ENCODE measurements around the gene KIF5A.

DNA sequence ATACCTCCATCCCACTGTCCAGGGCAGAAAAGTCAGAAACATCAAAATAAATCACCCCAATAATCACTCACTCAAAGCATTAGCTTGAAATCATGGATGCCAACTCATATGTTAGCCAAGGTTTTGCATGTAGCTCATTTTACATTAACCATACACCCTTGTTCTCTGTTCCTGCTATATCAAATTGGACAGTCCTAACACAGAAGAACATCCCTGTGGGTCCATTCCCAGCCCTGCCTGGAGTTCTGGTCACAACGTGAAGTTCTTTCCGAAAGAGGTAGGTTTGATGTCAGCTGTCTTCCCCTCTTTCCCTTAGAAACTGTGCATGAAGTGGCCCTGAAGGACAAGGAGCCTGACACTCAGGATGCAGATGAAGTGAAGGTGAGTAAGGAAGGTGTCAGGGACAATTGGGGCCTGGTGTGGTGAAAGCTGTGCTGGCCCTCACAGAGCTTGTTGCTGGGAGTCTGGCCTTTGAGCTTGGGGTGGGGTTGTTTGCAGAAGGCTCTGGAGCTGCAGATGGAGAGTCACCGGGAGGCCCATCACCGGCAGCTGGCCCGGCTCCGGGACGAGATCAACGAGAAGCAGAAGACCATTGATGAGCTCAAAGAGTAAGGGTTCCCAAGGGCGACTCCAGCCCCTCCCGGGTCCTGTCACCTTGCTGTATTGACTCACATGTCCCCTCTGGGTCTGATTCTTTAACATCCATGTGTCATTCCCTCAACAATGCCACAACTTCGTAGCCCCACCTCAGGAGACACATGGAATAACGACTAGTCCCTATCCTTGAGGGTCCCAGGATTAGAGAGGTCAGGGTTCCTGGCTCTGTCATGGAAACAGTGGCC is 26.1 kb downstream of the KIF5A start:
- TF ChIP-seq, protein P1, sequence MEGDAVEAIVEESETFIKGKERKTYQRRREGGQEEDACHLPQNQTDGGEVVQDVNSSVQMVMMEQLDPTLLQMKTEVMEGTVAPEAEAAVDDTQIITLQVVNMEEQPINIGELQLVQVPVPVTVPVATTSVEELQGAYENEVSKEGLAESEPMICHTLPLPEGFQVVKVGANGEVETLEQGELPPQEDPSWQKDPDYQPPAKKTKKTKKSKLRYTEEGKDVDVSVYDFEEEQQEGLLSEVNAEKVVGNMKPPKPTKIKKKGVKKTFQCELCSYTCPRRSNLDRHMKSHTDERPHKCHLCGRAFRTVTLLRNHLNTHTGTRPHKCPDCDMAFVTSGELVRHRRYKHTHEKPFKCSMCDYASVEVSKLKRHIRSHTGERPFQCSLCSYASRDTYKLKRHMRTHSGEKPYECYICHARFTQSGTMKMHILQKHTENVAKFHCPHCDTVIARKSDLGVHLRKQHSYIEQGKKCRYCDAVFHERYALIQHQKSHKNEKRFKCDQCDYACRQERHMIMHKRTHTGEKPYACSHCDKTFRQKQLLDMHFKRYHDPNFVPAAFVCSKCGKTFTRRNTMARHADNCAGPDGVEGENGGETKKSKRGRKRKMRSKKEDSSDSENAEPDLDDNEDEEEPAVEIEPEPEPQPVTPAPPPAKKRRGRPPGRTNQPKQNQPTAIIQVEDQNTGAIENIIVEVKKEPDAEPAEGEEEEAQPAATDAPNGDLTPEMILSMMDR (IDR thresholded peaks at IDR 0.05; ENCODE audit: insufficient read depth, low read length, poor library complexity, severe bottlenecking), result no peak
- no peak for TF ChIP-seq EZH2phosphoT487 (conservative IDR thresholded peaks at IDR 0.05; ENCODE audit: low read length)

Data from SU-DHL-6 (cell line).